DMS 273 (cell line): ENCODE measurements around the gene LAMA4.

Experiments
- DNase-seq: peaks from one replicate; lab custom pipeline; 2025; ENCODE audit not compliant: unreplicated experiment; lab: John Stamatoyannopoulos, UW

The LAMA4 gene

DNA sequence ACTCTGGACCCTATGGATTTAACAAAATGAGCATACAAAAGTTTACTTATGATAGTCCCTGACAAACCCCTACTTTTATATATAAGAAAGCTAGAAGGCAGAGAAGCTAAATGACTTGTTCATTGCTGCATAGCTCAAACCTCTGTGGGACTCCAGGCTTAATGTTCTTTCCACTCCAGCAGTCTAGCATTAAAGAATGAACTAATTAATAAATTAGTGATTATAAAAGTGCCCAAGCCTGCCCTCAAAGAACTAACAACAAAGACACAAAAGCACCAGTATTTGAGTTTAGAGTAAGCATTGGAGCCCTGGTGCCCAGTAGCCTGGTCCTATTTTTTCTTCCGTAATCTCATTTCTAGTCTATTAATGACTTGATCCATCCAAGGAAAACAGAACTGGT lies 59.9 kb downstream of the LAMA4 start:
- DNase-seq = no peak

DNA sequence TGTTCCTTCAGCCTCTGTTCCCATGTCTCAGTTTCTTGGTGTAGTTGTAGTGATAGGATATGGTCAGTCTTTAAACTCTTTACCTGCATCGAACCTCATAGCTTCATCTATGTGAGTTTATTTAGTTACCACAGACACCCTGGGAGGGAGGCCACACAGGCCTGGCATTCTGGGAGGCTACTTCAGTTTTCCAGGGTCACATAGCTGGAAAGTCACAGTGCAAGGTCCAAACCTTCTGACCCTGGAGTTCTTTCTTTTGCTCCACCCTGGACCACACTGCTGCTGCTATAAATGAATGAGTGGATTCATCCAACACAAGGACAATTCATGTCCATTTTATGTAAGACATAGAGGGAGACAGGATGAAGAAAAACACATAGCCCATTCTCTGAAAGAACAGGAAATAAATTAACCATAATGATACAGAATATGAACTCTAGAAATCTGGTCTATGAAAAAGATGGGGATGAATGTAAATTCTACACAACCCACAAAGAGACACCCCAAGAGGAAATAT lies 60.8 kb downstream of the LAMA4 start:
- no peak for DNase-seq

- DNase-seq = no peak
These were observed 61.2 kb downstream of the LAMA4 start for GRCh38 chr6:112193117-112193516.

GRCh38 chr6:112191509-112192020 lies 62.8 kb downstream of the LAMA4 start:
- DNase-seq = no peak

GRCh38 chr6:112190164-112190563 lies 64.2 kb downstream of the LAMA4 start:
- no peak for DNase-seq

GRCh38 chr6:112189494-112189893 lies 64.9 kb downstream of the LAMA4 start:
- no peak for DNase-seq

- DNase-seq = no peak
These were observed 65.5 kb downstream of the LAMA4 start for GRCh38 chr6:112188906-112189305.

DNA sequence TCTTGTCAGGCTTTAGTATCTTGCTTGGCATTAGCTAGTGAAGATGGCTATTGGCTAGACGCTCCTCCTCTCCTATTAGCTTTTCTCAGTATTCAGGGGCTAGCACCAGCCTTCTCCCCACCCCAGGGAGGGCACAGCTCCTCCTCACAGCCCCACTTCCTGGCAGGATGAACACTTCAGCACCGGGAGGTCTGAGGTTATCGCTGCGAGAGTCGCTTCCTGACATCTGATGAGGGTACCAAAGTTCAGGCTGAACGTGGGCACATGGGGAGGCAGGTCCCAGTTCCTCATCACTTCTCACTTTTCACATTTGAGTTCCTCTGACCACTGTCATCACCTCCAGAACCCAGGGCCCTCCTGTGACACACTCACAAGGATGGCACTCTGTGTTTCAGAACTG lies 66.6 kb downstream of the LAMA4 start:
- DNase-seq = no peak

- DNase-seq = no peak
These were observed 69.4 kb downstream of the LAMA4 start for GRCh38 chr6:112184951-112185350.

- DNase-seq = no peak
These were observed 71.1 kb downstream of the LAMA4 start for GRCh38 chr6:112183271-112183671.

DNA sequence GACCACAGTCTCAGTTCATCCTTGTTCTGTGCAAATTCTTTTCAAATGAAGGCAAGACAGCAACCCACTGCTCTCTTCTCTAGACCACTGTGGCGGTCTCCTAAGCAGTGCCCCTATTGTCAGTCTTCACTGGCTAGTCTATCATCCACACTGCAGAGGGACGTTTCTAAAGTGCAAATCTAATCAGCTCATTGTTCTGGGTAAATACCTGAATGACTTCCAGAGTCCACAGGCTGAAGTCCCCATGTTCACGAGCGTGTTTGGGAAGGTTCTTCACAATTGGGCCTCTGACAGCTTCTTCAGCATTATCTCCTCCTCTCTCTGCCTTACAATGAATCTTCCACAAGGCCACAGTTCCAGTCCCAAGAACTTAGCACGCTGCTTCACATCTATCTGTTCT lies 73.2 kb downstream of the LAMA4 start:
- DNase-seq = no peak

DNA sequence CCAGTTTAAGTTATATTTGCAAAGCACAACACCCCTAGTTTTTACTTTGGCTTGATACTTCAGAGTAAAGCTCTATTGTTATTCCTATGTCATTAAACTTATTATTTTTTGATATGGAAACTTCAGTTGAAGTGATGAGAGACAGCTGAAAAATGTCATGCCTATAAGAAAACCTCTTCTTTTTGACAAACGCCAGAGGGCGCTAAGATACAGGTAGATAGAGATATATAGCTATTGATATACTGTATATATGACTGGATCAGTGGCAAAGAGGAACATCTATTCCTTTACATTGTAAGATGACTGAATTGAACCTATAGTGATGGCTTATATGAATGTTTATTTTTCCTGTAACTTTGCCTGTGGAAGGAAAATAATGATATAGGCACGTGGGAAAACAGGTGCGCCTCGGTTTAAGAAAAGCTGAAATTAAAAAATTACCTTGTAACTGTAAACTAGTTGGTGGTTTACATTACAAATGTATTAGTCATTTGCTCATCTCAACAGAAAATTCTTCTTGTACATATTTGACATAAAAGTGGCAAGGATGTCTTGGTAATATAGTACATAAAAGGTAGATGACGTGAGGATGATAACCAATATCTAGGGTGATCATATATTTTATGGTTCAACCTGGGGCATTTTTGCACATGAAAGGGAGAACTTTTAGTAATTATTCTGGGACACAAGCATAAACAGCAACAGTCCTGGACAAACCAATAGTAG lies 74.1 kb downstream of the LAMA4 start:
- DNase-seq = peak; percentile 91

DNA sequence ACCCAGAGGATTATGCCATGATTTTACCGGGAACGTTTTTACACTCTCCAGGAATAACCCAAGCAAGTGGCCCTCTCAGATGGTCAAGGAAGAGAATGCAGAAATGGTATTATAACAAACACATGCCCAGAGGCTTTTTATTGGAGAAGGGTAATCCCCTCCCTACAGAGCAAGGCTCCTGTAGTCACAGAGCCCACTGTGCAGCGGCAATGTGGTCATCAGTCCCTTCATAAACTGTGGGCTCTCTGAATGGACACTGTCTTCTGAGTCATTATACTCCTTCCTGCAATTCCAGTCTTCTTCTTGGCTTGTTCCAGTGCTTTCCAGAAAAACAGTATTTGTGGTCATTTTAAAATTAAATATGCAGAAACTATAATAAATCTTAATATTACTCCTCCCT lies 74.7 kb downstream of the LAMA4 start:
- DNase-seq = no peak

DNA sequence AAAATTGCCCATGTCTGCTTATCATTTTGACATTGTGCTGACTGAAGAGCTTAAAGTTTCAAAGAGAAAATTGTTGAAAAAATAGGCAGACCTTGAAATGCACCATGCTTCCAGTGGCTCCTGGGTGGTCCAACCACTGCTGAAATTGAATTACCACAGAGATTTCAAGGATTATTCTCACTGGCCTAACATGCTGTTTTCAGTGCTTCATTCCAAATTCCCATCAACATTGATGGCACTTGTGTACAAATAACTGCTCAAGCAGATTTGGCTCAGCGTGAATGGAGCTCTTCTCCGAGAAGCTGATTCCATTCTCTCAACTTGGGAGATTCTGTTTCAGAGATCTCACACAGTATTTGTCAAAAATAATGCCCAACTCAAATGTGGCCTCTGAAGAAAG lies 75.5 kb downstream of the LAMA4 start:
- DNase-seq = no peak

DNA sequence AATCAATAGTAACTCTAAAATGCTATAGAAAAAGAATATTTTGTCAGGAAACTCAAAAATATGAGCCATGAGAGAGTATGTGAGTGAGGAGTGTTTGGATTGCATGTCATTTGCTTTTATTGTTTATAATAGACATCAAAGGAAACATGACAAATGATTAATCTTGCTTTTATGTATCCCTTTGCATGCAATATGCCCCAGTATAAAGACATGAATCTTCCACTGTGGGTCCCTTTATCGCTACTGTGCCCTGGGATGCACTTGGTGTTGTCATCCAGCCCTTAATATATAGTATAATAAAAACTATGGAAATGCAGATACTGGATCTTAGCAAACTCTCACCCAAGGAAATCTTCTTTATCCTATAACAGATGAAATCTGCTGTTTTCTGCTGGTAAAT lies 77.3 kb downstream of the LAMA4 start:
- DNase-seq = no peak

DNA sequence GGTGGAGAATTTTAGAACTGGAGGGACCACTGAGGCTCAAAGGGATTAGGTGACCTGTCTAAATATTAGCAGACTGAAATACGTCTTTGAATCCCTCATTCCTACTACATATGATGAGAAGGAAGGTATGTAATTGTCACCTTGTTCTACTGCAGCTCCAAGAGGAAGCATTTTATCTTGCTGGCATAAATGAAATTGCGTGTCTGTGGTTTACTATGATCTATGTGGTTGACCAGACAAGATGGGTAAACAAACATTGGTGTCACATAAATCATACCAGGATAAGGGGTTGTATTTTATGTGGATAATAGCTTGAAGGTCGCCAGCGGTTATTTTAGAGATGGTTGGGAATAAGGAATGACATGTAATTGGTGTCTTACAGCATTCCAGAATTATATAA lies 78.2 kb downstream of the LAMA4 start:
- DNase-seq = no peak

DNA sequence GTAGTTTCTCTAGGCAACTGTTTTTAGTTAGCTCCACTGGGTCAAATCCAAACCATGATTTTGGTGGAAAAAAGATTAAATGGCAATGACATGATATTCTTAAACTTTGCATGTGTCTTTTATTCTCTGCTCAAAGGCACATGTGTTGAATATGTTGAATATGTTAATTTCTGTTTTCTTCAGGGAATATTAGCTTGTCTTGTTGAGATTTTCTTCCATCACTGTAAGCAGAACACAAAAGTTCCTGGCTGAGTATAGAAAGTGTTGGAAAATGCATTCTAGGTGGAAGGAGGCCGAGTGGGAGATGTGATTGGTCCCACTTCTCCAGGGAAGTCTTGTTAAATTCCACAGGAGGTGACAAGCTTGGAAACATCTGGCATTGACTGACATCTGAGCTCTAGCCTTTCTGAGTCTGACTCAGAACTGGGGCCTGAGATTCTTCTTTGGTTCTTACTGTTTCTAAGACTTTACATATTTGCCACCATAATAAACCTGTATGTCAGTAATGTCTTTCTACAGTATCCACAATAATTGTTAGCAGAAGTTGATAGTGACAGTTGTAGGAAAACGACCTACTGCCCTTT lies 81.1 kb downstream of the LAMA4 start:
- DNase-seq = no peak

GRCh38 chr6:112172540-112172939 lies 81.8 kb downstream of the LAMA4 start:
- DNase-seq = no peak

DNA sequence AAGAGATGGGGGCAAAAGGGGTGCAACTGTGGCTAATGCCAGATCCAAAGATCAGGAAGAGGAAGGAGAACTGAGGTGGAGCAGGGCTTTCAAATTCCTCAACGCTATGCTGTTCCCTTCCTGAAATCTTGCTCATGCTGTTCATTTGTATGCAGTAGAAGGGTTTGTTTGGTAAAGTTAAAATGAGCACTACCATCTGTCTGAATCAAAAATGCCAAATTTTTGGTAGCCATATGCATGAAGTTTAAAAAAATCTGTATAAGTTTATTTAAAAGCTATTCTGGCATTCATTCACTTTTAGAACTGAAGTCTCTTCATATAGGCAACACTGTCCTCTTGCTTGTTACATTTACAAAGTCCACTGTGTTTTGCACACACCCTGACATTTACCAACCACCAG lies 84.8 kb downstream of the LAMA4 start:
- DNase-seq = no peak

- DNase-seq = peak; percentile 88
These were observed 90.8 kb downstream of the LAMA4 start for GRCh38 chr6:112163295-112164257.

GRCh38 chr6:112160745-112161144 lies 93.6 kb downstream of the LAMA4 start:
- no peak for DNase-seq
